ENCODE results near the gene P3H4. TPM values are rescaled to one million over a fixed set of nuclear protein-coding genes. Genes with fewer than 3 reads are reported as not detected.
"Not testable (repeated sequence)": the region's sequence is repeated elsewhere in the genome, so short reads cannot be mapped to it uniquely, and the experiment has no call there.

The P3H4 gene
- total RNA-seq, 1 experiment from 2014 or later = 36.4 TPM

DNA sequence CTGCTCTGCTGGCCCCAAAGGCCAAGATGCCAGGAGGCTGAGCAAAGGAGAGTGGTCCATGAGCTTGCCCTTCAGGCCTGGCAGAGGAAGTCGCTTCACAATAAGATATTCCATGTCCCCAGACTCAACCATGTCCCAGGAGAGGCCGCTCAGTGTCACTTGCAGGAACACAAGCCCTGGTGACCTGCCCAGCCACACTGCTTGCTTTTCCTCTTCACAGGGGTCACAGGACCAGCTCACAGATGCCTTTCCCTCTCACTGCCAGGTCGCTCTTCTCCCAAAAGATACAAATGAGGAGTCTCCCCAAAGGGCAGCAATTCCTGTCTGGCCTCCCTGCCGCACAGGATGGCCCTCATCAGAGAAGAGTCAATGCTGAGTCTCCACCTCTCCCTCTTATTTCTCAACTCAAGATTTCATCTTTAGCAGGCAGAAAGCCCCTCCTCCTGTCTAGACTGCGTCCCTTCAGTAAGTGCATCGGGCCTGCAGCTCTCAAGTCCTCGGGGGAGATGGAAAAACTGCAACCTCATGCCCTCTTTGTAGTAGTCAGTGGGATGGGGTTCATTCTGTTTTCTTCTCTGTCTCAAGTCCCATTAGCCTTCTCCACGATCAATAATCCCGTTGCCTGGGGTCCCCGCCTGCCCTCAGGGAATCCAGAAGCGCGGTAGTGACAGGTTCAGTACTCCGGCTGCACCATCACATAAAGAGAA, 30.2 kb downstream of the P3H4 start:
- peaks cover 26% of the 10 kb centered on the region for H3K4me1 Mint-ChIP-seq (ENCODE audit: insufficient read depth, unreplicated experiment)
- H3K4me3 Mint-ChIP-seq (ENCODE audit: unreplicated experiment) = no peak overlapping the region
- ChIA-PET POLR2A (interaction anchor here (1.1 to 18.0 kb wide), 3 partner anchors 22 to 48 kb away, joined by 3 to 599 read pairs (median 6); partner anchors contain the start of genes FKBP10, HAP1 and P3H4), CTCF (interaction anchor here (0.8 to 2.1 kb wide), 3 partner anchors 20 to 44 kb away, joined by 3 to 8 read pairs (median 3); no protein-coding TSS in a partner anchor)
- no peaks in the 10 kb centered on the region for H3K27me3 Mint-ChIP-seq (ENCODE audit: insufficient read depth, unreplicated experiment)
- BruUV-seq (replicated peaks) = no TSS peak
- DNase-seq (ENCODE audit: unreplicated experiment) = no peak
- peaks cover 51% of the 10 kb centered on the region for H3K36me3 Mint-ChIP-seq (ENCODE audit: insufficient read depth, unreplicated experiment)
- intact Hi-C loops (cut with micrococcal nuclease) = no loop called here
- no peak for TF ChIP-seq CTCF (IDR thresholded peaks at IDR 0.05; ENCODE audit: unreplicated experiment)
- no peaks in the 10 kb centered on the region for H3K9me3 Mint-ChIP-seq (ENCODE audit: unreplicated experiment)
- H3K27ac Mint-ChIP-seq (ENCODE audit: low read depth, unreplicated experiment) = peak overlapping the region; percentile 64

DNA sequence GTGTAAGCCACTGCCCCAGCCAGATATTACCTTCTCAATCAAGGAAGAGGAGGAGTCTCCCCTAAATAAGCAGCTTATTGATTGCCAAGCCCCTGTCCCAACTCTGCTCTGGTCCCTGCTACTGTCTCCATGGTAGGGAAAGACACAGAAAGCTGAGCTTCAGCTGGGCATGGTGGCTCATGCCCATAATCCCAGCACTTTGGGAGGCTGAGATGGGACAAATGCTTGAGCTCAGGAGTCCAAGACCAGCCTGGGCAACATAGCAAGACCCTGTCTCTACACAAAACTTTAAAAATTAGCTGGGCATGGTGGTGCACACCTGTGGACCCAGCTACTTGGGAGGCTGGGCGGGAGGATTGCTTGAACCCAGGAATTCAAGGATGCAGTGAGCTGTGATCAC, 31.8 kb downstream of the P3H4 start:
- CTCF ChIA-PET = interaction anchor here (3.0 kb wide), 1 partner anchor 21 kb away, joined by 29 read pairs; no protein-coding TSS in a partner anchor
- H3K27ac Mint-ChIP-seq (ENCODE audit: low read depth, unreplicated experiment) = peak overlapping the region; percentile 64

GRCh38 chr17:41777574-41778188, 34.1 kb downstream of the P3H4 start:
- no peaks in the 10 kb centered on the region for H3K27me3 Mint-ChIP-seq (ENCODE audit: insufficient read depth, unreplicated experiment)
- peaks cover 33% of the 10 kb centered on the region for H3K4me1 Mint-ChIP-seq (ENCODE audit: insufficient read depth, unreplicated experiment)
- ChIA-PET POLR2A (interaction anchor here (0.7 to 18.0 kb wide), 9 partner anchors 8 to 477 kb away, joined by 3 to 599 read pairs (median 4); partner anchors contain the start of genes FKBP10, JUP, KRT15 and P3H4), CTCF (interaction anchor here (0.9 to 3.0 kb wide), 4 partner anchors 9 to 40 kb away, joined by 3 to 29 read pairs (median 8); partner anchors contain the start of gene JUP)
- no TSS peak for BruUV-seq (replicated peaks)
- H3K27ac Mint-ChIP-seq (ENCODE audit: low read depth, unreplicated experiment) = peak overlapping the region; percentile 71
- intact Hi-C loops (cut with micrococcal nuclease) = no loop called here
- peaks cover 70% of the 10 kb centered on the region for H3K36me3 Mint-ChIP-seq (ENCODE audit: insufficient read depth, unreplicated experiment)
- peak; percentile 92 for DNase-seq (ENCODE audit: unreplicated experiment)
- H3K4me3 Mint-ChIP-seq (ENCODE audit: unreplicated experiment) = no peak overlapping the region
- no peak for TF ChIP-seq CTCF (IDR thresholded peaks at IDR 0.05; ENCODE audit: unreplicated experiment)
- no peaks in the 10 kb centered on the region for H3K9me3 Mint-ChIP-seq (ENCODE audit: unreplicated experiment)

More for the DNA sequence above, 31.8 kb downstream of the P3H4 start:
- Mint-ChIP-seq H3K9me3 (ENCODE audit: unreplicated experiment) (no peaks in the 10 kb centered on the region), H3K4me3 (ENCODE audit: unreplicated experiment) (no peak overlapping the region), H3K36me3 (ENCODE audit: insufficient read depth, unreplicated experiment) (peaks cover 64% of the 10 kb centered on the region), H3K27me3 (ENCODE audit: insufficient read depth, unreplicated experiment) (no peaks in the 10 kb centered on the region), H3K4me1 (ENCODE audit: insufficient read depth, unreplicated experiment) (peaks cover 40% of the 10 kb centered on the region)
- intact Hi-C loops (cut with micrococcal nuclease) = no loop called here
- no peak for TF ChIP-seq CTCF (IDR thresholded peaks at IDR 0.05; ENCODE audit: unreplicated experiment)
- no peak for DNase-seq (ENCODE audit: unreplicated experiment)
- POLR2A ChIA-PET = interaction anchor here (0.6 to 18.0 kb wide), 4 partner anchors 9 to 1588 kb away, joined by 3 to 599 read pairs (median 8); partner anchors contain the start of genes FKBP10 and P3H4
- no TSS peak for BruUV-seq (replicated peaks)

DNA sequence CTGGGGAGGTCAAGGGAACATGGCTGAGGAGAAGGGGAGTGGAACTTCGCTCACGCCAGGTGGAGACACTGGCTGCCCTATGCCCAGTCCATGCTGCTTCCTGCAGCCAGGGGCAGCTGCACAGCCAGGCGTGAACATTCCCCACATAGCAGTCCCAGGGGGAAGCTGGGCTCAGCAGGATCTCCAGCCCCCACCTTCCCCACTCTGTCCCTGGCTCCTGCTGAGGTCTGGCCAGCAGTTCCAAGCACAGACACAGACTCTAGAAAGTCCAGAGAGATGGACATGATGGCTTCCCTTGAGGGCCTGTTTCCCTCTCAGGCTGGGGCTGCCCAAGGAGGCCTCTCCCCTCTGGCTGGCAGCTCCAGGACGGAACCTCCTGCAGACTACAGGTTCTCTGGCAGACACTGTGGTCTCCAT, 34.6 kb downstream of the P3H4 start:
- Mint-ChIP-seq H3K27ac (ENCODE audit: low read depth, unreplicated experiment) (peak overlapping the region; percentile 71), H3K4me3 (ENCODE audit: unreplicated experiment) (no peak overlapping the region), H3K9me3 (ENCODE audit: unreplicated experiment) (no peaks in the 10 kb centered on the region), H3K4me1 (ENCODE audit: insufficient read depth, unreplicated experiment) (peaks cover 28% of the 10 kb centered on the region), H3K36me3 (ENCODE audit: insufficient read depth, unreplicated experiment) (peaks cover 68% of the 10 kb centered on the region), H3K27me3 (ENCODE audit: insufficient read depth, unreplicated experiment) (no peaks in the 10 kb centered on the region)
- no peak for TF ChIP-seq CTCF (IDR thresholded peaks at IDR 0.05; ENCODE audit: unreplicated experiment)
- intact Hi-C loops (cut with micrococcal nuclease) = no loop called here
- POLR2A ChIA-PET = interaction anchor here (0.7 to 18.0 kb wide), 7 partner anchors 8 to 478 kb away, joined by 3 to 599 read pairs (median 4); partner anchors contain the start of genes FKBP10, JUP and P3H4
- CTCF ChIA-PET = interaction anchor here (1.3 to 1.6 kb wide), 2 partner anchors 24 to 40 kb away, joined by 3 to 12 read pairs; no protein-coding TSS in a partner anchor
- DNase-seq (ENCODE audit: unreplicated experiment) = no peak
- BruUV-seq (replicated peaks) = no TSS peak

GRCh38 chr17:41776262-41776900, 35.4 kb downstream of the P3H4 start:
- H3K4me3 Mint-ChIP-seq (ENCODE audit: unreplicated experiment) = not testable (repeated sequence)
- peak overlapping the region; percentile 63 for H3K27ac Mint-ChIP-seq (ENCODE audit: low read depth, unreplicated experiment)

More at GRCh38 chr17:41776262-41776900, 35.4 kb downstream of the P3H4 start:
- Mint-ChIP-seq H3K36me3 (ENCODE audit: insufficient read depth, unreplicated experiment) (peaks cover 66% of the 10 kb centered on the region), H3K4me1 (ENCODE audit: insufficient read depth, unreplicated experiment) (peaks cover 21% of the 10 kb centered on the region)
- DNase-seq (ENCODE audit: unreplicated experiment); BruUV-seq (replicated peaks); H3K27me3 Mint-ChIP-seq (ENCODE audit: insufficient read depth, unreplicated experiment); intact Hi-C loops (cut with micrococcal nuclease); H3K9me3 Mint-ChIP-seq (ENCODE audit: unreplicated experiment): not testable (repeated sequence)
- ChIA-PET CTCF (interaction anchor here (1.6 kb wide), 1 partner anchor 25 kb away, joined by 12 read pairs; no protein-coding TSS in a partner anchor), POLR2A (interaction anchor here (1.8 to 18.0 kb wide), 4 partner anchors 9 to 27 kb away, joined by 4 to 599 read pairs (median 48); partner anchors contain the start of genes FKBP10, JUP and P3H4)

Measured in MCF 10A (cell line).